Hepatocyte (in vitro differentiated cells): ENCODE data around the gene LIMS4. TPM values are rescaled to one million over a fixed set of nuclear protein-coding genes. Genes with fewer than 3 reads are reported as not detected.
"Not testable (repeated sequence)": the region's sequence is repeated elsewhere in the genome, so short reads cannot be mapped to it uniquely, and the experiment has no call there.

Experiments used
- DNase-seq: peaks from one replicate; pipeline ENCODE4 v3.0.0-alpha.2; 2016; ENCODE audit warnings: low spot score
- H2AFZ ChIP-seq: fragments of 200-600 bp; sonication (generic); 2 replicates; pipeline ENCODE4 v1.6.0; 2016; ENCODE audit warnings: antibody characterized with exemption, mild to moderate bottlenecking
- H3K27ac ChIP-seq: fragments of 200-600 bp; sonication (generic); 2 replicates; pipeline ENCODE4 v1.5.1; 2016; ENCODE audit warnings: mild to moderate bottlenecking
- H3K27me3 ChIP-seq: fragments of 200-600 bp; sonication (generic); 2 replicates; pipeline ENCODE4 v1.6.1; 2016
- H3K36me3 ChIP-seq: fragments of 200-600 bp; sonication (generic); replicated peaks from 2 replicates; pipeline ENCODE4 v1.5.1; 2016; ENCODE audit warnings: low read depth; ENCODE audit not compliant: insufficient read depth
- H3K4me1 ChIP-seq: fragments of 200-600 bp; sonication (generic); 2 replicates; pipeline ENCODE4 v1.5.1; 2016; ENCODE audit warnings: mild to moderate bottlenecking, moderate library complexity; ENCODE audit not compliant: insufficient read depth
- H3K4me2 ChIP-seq: fragments of 200-600 bp; sonication (generic); 2 replicates; pipeline ENCODE4 v1.6.0; 2016
- H3K4me3 ChIP-seq: fragments of 200-600 bp; sonication (generic); 2 replicates; pipeline ENCODE4 v1.5.1; 2016; ENCODE audit warnings: mild to moderate bottlenecking
- H3K79me2 ChIP-seq: fragments of 200-600 bp; sonication (generic); 2 replicates; pipeline ENCODE4 v1.6.0; 2017; ENCODE audit warnings: mild to moderate bottlenecking
- H3K9me2 ChIP-seq: fragments of 200-600 bp; sonication (generic); replicated peaks from 2 replicates; pipeline ENCODE4 v1.6.0; 2017; ENCODE audit warnings: mild to moderate bottlenecking; ENCODE audit not compliant: insufficient read depth
- H3K9me3 ChIP-seq: fragments of 200-600 bp; sonication (generic); 2 replicates; pipeline ENCODE4 v1.5.1; 2016; ENCODE audit warnings: low read depth, mild to moderate bottlenecking
- H4K20me1 ChIP-seq: fragments of 200-600 bp; sonication (generic); 2 replicates; pipeline ENCODE4 v1.6.0; 2016; ENCODE audit warnings: mild to moderate bottlenecking; ENCODE audit not compliant: insufficient read depth, poor library complexity, severe bottlenecking
- WGBS: methylation state at CpG from one replicate; pipeline ENCODE4 v1.1.6; 2016; ENCODE audit warnings: low lambda C conversion rate; ENCODE audit errors: missing lambda C conversion rate; 5-methylcytosine and 5-hydroxymethylcytosine counted together
- polyA plus RNA-seq: library from polyadenylated mRNA; unstranded; fragments of >200 nt; fragmentation: Nextera tagmentation; extraction: Ambion mirVana; gene quantifications from 2 replicates; pipeline ENCODE4 v1.2.1, GENCODE V29; 2016
- total RNA-seq: library from RNA; depleted of rRNA; stranded (reverse); fragments of >200 nt; gene quantifications from 2 replicates; pipeline ENCODE4 v1.2.3, GENCODE V29; 2014

LIMS4 gene
- total and polyA plus RNA-seq, 2 experiments from 2014 or later: 0.31 to 0.90 TPM

DNA sequence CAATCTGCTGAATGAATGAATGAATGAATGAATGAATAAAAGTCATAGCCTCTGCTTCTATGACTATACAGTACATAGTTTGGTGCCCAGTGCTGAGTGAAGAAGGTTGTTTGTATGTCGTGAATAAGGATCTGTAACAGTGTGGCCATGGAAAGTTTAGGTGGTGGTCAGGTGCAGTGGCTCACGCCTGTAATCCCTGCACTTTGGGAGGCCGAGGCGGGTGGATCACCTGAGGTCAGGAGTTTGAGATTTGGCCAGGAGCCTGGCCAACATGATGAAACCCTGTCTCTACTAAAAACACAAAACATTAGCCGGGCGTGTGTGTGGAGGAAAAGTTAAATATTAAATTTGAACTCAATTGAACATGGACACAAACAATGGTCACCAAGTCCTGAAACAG lies 4.3 kb upstream of the LIMS4 start:
- not testable (repeated sequence) for H4K20me1 ChIP-seq, H3K36me3 ChIP-seq, H3K27me3 ChIP-seq, H3K4me3 ChIP-seq, H3K79me2 ChIP-seq, H3K27ac ChIP-seq, H3K9me2 ChIP-seq, H3K4me2 ChIP-seq, H3K9me3 ChIP-seq, H2AFZ ChIP-seq, H3K4me1 ChIP-seq, DNase-seq
- WGBS: no CpG with 5 or more reads among the region's 6 CpGs

DNA sequence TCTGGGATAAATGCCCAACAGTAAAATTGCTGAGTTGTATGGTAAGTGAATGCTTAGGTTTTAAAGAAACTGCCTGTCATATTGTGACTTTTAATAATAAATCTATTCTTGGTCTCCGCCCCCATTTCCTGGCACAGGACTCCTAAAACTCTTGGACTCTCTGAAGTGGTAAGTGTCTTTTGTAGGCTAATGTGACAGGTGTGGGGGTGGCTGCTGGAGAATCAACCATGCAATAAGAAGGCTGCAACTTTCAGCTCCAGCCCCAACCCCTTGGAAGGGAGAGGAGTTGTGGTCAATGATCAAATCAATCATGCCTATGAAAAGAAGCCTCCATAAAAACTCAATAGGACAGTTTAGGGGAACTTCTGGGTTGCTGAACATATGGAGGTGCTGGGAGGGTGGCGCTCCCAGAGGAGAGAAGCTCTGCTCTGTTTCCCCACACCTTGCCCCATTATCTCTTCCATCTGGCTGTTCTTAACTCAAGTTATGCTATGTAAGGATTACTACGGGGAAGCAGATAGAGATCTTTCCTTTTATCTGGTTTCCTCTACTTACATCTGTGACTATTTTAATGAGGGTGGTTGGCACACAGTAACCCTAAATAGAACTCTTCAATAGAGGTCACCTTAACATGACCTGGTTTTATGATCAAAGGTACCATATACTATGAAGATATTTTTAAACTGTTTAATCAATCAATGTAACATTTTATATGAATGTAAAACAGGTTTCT lies 3.2 kb upstream of the LIMS4 start:
- not testable (repeated sequence) for H3K36me3 ChIP-seq, H3K27me3 ChIP-seq, H3K9me3 ChIP-seq, DNase-seq, H4K20me1 ChIP-seq, H3K4me3 ChIP-seq, H3K79me2 ChIP-seq, H2AFZ ChIP-seq, H3K4me2 ChIP-seq, H3K4me1 ChIP-seq, H3K27ac ChIP-seq, H3K9me2 ChIP-seq
- no CpG with 5 or more reads among the region's 3 CpGs for WGBS

GRCh38 chr2:110474898-110475297 lies 2.3 kb upstream of the LIMS4 start:
- WGBS: no CpG with 5 or more reads among the region's 4 CpGs
- H3K79me2 ChIP-seq, H3K27ac ChIP-seq, H3K9me2 ChIP-seq, H4K20me1 ChIP-seq, H3K27me3 ChIP-seq, DNase-seq, H3K4me2 ChIP-seq, H3K9me3 ChIP-seq, H3K36me3 ChIP-seq, H3K4me1 ChIP-seq, H3K4me3 ChIP-seq, H2AFZ ChIP-seq: not testable (repeated sequence)

DNA sequence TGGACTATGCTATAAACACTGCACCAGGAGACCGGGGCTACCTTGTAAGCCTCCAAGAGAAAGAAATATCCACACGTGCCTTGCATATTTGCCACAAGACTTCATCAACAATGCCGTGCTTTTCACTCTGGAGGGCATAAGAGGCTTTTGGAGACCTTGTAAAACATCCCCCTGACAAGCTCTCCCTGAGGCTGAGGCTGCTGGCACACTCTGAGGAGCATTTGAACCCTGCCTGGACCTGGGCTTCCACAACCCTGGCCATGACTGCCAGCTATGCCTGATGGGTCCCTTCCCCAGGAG lies 393 bp upstream of the LIMS4 start:
- not testable (repeated sequence) for DNase-seq, H2AFZ ChIP-seq, H3K4me3 ChIP-seq, H3K9me3 ChIP-seq, H3K27ac ChIP-seq, H3K4me2 ChIP-seq, H3K4me1 ChIP-seq, H3K79me2 ChIP-seq, H3K36me3 ChIP-seq, H4K20me1 ChIP-seq, H3K27me3 ChIP-seq, H3K9me2 ChIP-seq
- WGBS: no CpG with 5 or more reads among the region's 3 CpGs

- H2AFZ ChIP-seq, H3K27me3 ChIP-seq, H3K9me3 ChIP-seq, H3K36me3 ChIP-seq, H3K9me2 ChIP-seq, H3K4me1 ChIP-seq, H4K20me1 ChIP-seq, H3K4me3 ChIP-seq, H3K79me2 ChIP-seq, H3K27ac ChIP-seq, H3K4me2 ChIP-seq, DNase-seq: not testable (repeated sequence)
- WGBS: no CpG with 5 or more reads among the region's 7 CpGs
These were observed 3.7 kb downstream of the LIMS4 start for GRCh38 chr2:110468921-110469320.

GRCh38 chr2:110465312-110465711 lies 7.3 kb downstream of the LIMS4 start:
- H3K27me3 ChIP-seq: not testable (repeated sequence)

DNA sequence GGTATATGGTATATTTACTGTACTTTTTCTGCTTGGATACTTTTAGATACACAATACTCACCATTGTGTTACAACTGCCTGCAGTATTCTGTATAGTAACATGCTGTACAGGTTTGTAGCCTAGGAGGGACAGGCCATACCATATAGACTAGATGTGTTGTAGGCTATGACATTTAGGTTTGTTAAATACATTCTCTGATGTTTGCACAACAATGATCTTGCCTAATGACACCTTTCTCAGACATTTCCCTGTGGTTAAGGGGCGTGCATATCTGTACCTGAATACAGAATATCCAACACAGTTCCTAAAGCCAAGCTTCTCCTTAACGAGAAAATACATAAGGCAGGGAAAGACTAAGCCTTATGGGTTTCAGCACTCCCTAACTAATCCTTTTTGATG lies 10.2 kb downstream of the LIMS4 start:
- not testable (repeated sequence) for H3K27me3 ChIP-seq, DNase-seq, H3K79me2 ChIP-seq, H3K27ac ChIP-seq, H2AFZ ChIP-seq, H3K9me3 ChIP-seq, H3K4me2 ChIP-seq, H3K4me3 ChIP-seq, H3K9me2 ChIP-seq, H4K20me1 ChIP-seq, H3K4me1 ChIP-seq, H3K36me3 ChIP-seq
- no CpG with 5 or more reads among the region's 2 CpGs for WGBS

More at GRCh38 chr2:110465312-110465711, 7.3 kb downstream of the LIMS4 start:
- not testable (repeated sequence) for H3K79me2 ChIP-seq, H3K4me1 ChIP-seq, H3K4me3 ChIP-seq, H2AFZ ChIP-seq, H4K20me1 ChIP-seq, H3K9me3 ChIP-seq, DNase-seq, H3K9me2 ChIP-seq, H3K4me2 ChIP-seq, H3K27ac ChIP-seq, H3K36me3 ChIP-seq
- no CpG with 5 or more reads among the region's 8 CpGs for WGBS

DNA sequence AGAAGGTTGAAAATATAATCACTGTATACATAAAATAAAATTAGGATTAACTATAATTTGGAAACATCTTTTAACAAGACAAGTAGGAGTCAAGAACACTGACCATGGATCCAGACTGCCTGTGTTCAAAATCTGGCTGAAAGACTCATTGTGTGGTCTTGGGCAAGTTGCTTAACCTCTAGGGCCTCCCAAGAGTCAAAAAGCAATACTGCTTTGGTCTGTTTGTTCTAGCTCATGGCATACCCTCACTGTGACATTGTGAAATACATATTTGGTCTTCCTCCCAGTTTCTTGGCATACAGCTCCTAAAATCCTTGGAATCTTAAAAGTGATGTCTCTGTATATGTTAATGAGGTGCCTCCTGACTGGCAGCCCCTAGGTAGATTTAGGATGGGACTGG lies 12.3 kb downstream of the LIMS4 start:
- not testable (repeated sequence) for H3K4me2 ChIP-seq, H3K27me3 ChIP-seq, H3K9me3 ChIP-seq, H2AFZ ChIP-seq, H3K79me2 ChIP-seq, H3K4me3 ChIP-seq, H4K20me1 ChIP-seq, H3K27ac ChIP-seq, H3K4me1 ChIP-seq, H3K36me3 ChIP-seq, DNase-seq, H3K9me2 ChIP-seq

DNA sequence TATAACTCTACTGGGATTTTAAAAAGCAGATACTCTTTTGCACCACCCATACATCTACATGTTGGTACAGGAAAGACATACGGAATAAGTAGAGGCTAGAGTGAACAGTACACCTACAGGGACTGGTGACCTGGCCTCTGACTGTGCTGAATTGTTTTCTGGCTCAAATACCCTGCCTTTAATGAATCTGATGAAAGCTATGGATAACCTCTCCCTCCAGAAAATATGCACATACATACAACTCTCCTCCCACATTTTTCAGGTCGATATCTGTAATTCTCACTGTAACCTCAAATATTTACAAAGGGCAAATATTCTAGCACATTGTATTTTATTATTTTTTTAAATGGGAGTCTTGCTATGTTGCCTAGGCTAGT lies 15.4 kb downstream of the LIMS4 start:
- not testable (repeated sequence) for H3K4me2 ChIP-seq, H3K79me2 ChIP-seq, H4K20me1 ChIP-seq, H3K36me3 ChIP-seq, H3K9me2 ChIP-seq, H3K4me3 ChIP-seq, H3K4me1 ChIP-seq, H3K27me3 ChIP-seq, DNase-seq, H3K9me3 ChIP-seq, H3K27ac ChIP-seq, H2AFZ ChIP-seq
- no CpG with 5 or more reads among the region's 2 CpGs for WGBS
